C4-2B (cell line): ENCODE data around the gene FOXO3.

Experiments used
- CTCF ChIP-seq: fragments of 450-650 bp; conservative IDR thresholded peaks from 2 replicates; pipeline ENCODE4 v1.5.1; 2017; ENCODE audit warnings: mild to moderate bottlenecking
- ZFX ChIP-seq: fragments of 450-650 bp; IDR thresholded peaks from 2 replicates; pipeline ENCODE4 v1.6.1; 2017

GRCh38 chr6:108565893-108566292, 5.2 kb downstream of the FOXO3 start:
- TF ChIP-seq CTCF: no peak
- no peak for TF ChIP-seq ZFX
